ENCODE measurements around the gene GADL1. TPM values are rescaled to one million over a fixed set of nuclear protein-coding genes. Genes with fewer than 3 reads are reported as not detected.

Gene GADL1
- total RNA-seq, 1 donor from 2014 or later: 0.13 TPM

- DNase-seq (ENCODE audit: low read depth in 2 of 2): no peak
These were observed 80.7 kb downstream of the GADL1 start for GRCh38 chr3:30813734-30814133.

GRCh38 chr3:30811151-30811795 is 83.2 kb downstream of the GADL1 start:
- no peak for DNase-seq (ENCODE audit: low read depth in 2 of 2)

GRCh38 chr3:30810625-30811024 is 83.8 kb downstream of the GADL1 start:
- no peak for DNase-seq (ENCODE audit: low read depth in 2 of 2)

GRCh38 chr3:30805695-30806094 is 88.8 kb downstream of the GADL1 start:
- DNase-seq (ENCODE audit: low read depth in 2 of 2): no peak

GRCh38 chr3:30804984-30805383 is 89.5 kb downstream of the GADL1 start:
- DNase-seq (ENCODE audit: low read depth in 2 of 2): no peak

- no peak for DNase-seq (ENCODE audit: low read depth in 2 of 2)
These were observed 99.3 kb downstream of the GADL1 start for GRCh38 chr3:30795176-30795575.

GRCh38 chr3:30793740-30794139 is 100.7 kb downstream of the GADL1 start:
- DNase-seq (ENCODE audit: low read depth in 2 of 2): no peak

GRCh38 chr3:30790150-30790549 is 104.3 kb downstream of the GADL1 start:
- no peak for DNase-seq (ENCODE audit: low read depth in 2 of 2)

GRCh38 chr3:30786365-30786764 is 108.1 kb downstream of the GADL1 start:
- no peak for DNase-seq (ENCODE audit: low read depth in 2 of 2)

- peak in 1 of 2 donors; percentile 43 for DNase-seq (ENCODE audit: low read depth in 2 of 2)
These were observed 114.7 kb downstream of the GADL1 start for GRCh38 chr3:30779686-30780287.

- peak in 1 of 2 donors; percentile 51 for DNase-seq (ENCODE audit: low read depth in 2 of 2)
These were observed 115.5 kb downstream of the GADL1 start for GRCh38 chr3:30778933-30779332.

- DNase-seq (ENCODE audit: low read depth in 2 of 2): peak in 1 of 2 donors; percentile 21
These were observed 116.9 kb downstream of the GADL1 start for GRCh38 chr3:30777426-30778113.

GRCh38 chr3:30776186-30776815 is 118.2 kb downstream of the GADL1 start:
- no peak for DNase-seq (ENCODE audit: low read depth in 2 of 2)

- DNase-seq (ENCODE audit: low read depth in 2 of 2): no peak
These were observed 119.4 kb downstream of the GADL1 start for GRCh38 chr3:30775040-30775439.

- DNase-seq (ENCODE audit: low read depth in 2 of 2): no peak
These were observed 120.4 kb downstream of the GADL1 start for GRCh38 chr3:30774062-30774461.

GRCh38 chr3:30770387-30770786 is 124.1 kb downstream of the GADL1 start:
- peak in 1 of 2 donors; percentile 70 for DNase-seq (ENCODE audit: low read depth in 2 of 2)

- DNase-seq (ENCODE audit: low read depth in 2 of 2): peak; percentile 41 to 72
These were observed 125.5 kb downstream of the GADL1 start for GRCh38 chr3:30768703-30769550.

GRCh38 chr3:30768046-30768445 is 126.4 kb downstream of the GADL1 start:
- no peak for DNase-seq (ENCODE audit: low read depth in 2 of 2)

- no peak for DNase-seq (ENCODE audit: low read depth in 2 of 2)
These were observed 127.9 kb downstream of the GADL1 start for GRCh38 chr3:30766522-30766921.

- DNase-seq (ENCODE audit: low read depth in 2 of 2): no peak
These were observed 129.6 kb downstream of the GADL1 start for GRCh38 chr3:30764891-30765290.

GRCh38 chr3:30764281-30764680 is 130.2 kb downstream of the GADL1 start:
- no peak for DNase-seq (ENCODE audit: low read depth in 2 of 2)

All from dermis microvascular lymphatic vessel endothelial cell (primary cell).